ENCODE results near the gene RNF166. TPM values are rescaled to one million over a fixed set of nuclear protein-coding genes. Genes with fewer than 3 reads are reported as not detected.
A peak's percentile ranks its signal among the peaks of the same experiment; 100 is the strongest.

RNF166 gene
- total and polyA plus RNA-seq, 2 of the 13 experiments (the other 11 are each of a cell fraction or from before 2014, with no cell fraction given) = 21.4 to 23.0 TPM

DNA sequence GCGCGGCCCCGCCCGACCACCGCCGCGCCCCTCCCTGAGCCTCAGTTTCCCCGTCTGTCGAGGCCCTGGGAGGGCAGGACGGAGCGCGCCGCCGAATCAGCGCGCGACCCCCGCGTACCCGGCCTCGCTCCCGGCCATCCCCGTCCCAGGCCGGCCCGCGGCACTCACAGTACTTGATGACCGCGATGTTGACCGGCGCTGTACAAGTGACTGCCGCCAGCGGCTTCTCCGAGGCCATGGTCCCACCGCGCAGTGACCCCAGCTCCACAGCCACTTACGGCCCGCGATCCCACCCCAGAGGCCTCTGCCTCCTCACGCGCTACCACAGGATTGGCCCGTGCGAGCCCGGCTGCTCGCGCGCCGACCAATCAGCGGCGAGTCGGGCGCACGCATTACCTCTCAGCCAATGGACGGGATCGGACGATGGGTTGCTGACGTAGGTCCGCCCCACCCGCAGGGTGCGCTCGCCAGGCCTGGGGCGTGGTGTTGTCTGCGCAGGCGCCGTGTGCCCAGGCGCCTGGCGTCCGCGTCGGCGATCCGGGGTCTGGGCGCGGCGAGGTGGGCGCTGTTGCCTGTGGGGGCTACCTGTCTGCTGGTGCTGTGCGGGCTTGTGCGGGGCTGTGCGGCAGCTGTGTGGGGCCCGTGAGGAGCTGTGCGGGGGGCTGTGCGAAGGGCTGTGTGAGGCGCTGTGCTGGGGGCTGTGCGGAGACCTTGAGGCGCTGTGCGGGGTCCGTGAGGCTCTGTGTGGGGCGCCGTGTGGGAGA lies 43.2 kb downstream of the RNF166 start, which contains the start of gene MVD (continued):
- TF ChIP-seq JDP2 (CRISPR knock-in tag; IDR thresholded peaks at IDR 0.05; ENCODE audit: borderline replicate concordance) = no peak
- TF ChIP-seq, protein P1, sequence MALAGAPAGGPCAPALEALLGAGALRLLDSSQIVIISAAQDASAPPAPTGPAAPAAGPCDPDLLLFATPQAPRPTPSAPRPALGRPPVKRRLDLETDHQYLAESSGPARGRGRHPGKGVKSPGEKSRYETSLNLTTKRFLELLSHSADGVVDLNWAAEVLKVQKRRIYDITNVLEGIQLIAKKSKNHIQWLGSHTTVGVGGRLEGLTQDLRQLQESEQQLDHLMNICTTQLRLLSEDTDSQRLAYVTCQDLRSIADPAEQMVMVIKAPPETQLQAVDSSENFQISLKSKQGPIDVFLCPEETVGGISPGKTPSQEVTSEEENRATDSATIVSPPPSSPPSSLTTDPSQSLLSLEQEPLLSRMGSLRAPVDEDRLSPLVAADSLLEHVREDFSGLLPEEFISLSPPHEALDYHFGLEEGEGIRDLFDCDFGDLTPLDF (CRISPR knock-in tag; IDR thresholded peaks at IDR 0.05) = peak; percentile 77
- peak; percentile 68; the same call in 1 of the 2 replicates for TF ChIP-seq KDM4B (CRISPR knock-in tag; IDR thresholded peaks at IDR 0.05)
- no peak for TF ChIP-seq ZKSCAN1 (IDR thresholded peaks at IDR 0.05; ENCODE audit: low read length)
- peak; percentile 81 for TF ChIP-seq ZNF451 (CRISPR knock-in tag; IDR thresholded peaks at IDR 0.05)
- TF ChIP-seq, protein P2, sequence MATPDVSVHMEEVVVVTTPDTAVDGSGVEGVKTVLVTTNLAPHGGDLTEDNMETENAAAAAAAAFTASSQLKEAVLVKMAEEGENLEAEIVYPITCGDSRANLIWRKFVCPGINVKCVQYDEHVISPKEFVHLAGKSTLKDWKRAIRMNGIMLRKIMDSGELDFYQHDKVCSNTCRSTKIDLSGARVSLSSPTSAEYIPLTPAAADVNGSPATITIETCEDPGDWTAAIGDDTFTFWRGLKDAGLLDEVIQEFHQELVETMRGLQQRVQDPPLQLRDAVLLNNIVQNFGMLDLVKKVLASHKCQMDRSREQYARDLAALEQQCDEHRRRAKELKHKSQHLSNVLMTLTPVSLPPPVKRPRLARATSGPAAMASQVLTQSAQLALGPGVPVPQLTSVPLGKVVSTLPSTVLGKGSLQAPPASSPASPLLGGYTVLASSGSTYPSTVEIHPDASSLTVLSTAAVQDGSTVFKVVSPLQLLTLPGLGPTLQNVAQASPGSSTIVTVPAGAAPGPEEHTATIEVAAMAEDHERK (CRISPR knock-in tag; IDR thresholded peaks at IDR 0.05; ENCODE audit: low read depth) = peak; percentile 84
- no peak for TF ChIP-seq SP1 (IDR thresholded peaks at IDR 0.05)
- peak; percentile 99 for TF ChIP-seq SP1 (CRISPR knock-in tag; IDR thresholded peaks at IDR 0.05)
- TF ChIP-seq, protein P3, sequence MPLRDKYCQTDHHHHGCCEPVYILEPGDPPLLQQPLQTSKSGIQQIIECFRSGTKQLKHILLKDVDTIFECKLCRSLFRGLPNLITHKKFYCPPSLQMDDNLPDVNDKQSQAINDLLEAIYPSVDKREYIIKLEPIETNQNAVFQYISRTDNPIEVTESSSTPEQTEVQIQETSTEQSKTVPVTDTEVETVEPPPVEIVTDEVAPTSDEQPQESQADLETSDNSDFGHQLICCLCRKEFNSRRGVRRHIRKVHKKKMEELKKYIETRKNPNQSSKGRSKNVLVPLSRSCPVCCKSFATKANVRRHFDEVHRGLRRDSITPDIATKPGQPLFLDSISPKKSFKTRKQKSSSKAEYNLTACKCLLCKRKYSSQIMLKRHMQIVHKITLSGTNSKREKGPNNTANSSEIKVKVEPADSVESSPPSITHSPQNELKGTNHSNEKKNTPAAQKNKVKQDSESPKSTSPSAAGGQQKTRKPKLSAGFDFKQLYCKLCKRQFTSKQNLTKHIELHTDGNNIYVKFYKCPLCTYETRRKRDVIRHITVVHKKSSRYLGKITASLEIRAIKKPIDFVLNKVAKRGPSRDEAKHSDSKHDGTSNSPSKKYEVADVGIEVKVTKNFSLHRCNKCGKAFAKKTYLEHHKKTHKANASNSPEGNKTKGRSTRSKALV (CRISPR knock-in tag; IDR thresholded peaks at IDR 0.05) = peak; percentile 50; the same call in 1 of the 2 replicates
- TF ChIP-seq, protein P4, sequence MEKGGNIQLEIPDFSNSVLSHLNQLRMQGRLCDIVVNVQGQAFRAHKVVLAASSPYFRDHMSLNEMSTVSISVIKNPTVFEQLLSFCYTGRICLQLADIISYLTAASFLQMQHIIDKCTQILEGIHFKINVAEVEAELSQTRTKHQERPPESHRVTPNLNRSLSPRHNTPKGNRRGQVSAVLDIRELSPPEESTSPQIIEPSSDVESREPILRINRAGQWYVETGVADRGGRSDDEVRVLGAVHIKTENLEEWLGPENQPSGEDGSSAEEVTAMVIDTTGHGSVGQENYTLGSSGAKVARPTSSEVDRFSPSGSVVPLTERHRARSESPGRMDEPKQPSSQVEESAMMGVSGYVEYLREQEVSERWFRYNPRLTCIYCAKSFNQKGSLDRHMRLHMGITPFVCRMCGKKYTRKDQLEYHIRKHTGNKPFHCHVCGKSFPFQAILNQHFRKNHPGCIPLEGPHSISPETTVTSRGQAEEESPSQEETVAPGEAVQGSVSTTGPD (CRISPR knock-in tag; IDR thresholded peaks at IDR 0.05) = no peak
- TF ChIP-seq JUNB (CRISPR knock-in tag; IDR thresholded peaks at IDR 0.05; ENCODE audit: borderline replicate concordance) = no peak
- peak; percentile 90 for TF ChIP-seq RFXANK (CRISPR knock-in tag; IDR thresholded peaks at IDR 0.05)
- TF ChIP-seq, protein P5, sequence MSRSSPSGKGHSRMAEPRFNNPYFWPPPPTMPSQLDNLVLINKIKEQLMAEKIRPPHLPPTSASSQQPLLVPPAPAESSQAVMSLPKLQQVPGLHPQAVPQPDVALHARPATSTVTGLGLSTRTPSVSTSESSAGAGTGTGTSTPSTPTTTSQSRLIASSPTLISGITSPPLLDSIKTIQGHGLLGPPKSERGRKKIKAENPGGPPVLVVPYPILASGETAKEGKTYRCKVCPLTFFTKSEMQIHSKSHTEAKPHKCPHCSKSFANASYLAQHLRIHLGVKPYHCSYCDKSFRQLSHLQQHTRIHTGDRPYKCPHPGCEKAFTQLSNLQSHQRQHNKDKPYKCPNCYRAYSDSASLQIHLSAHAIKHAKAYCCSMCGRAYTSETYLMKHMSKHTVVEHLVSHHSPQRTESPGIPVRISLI (CRISPR knock-in tag; IDR thresholded peaks at IDR 0.05; ENCODE audit: borderline replicate concordance) = peak; percentile 78
- no peak for TF ChIP-seq ONECUT2 (CRISPR knock-in tag; IDR thresholded peaks at IDR 0.05)
- peak; percentile 86 for TF ChIP-seq MYC (CRISPR knock-in tag; IDR thresholded peaks at IDR 0.05; ENCODE audit: borderline replicate concordance)
- peak; percentile 94; the same call in 1 of the 2 replicates for TF ChIP-seq ZFP90 (CRISPR knock-in tag; IDR thresholded peaks at IDR 0.05; ENCODE audit: borderline replicate concordance)
- no peak; the same call in 1 of the 2 replicates for TF ChIP-seq ZNF678 (CRISPR knock-in tag; IDR thresholded peaks at IDR 0.05)
- TF ChIP-seq, protein P6, sequence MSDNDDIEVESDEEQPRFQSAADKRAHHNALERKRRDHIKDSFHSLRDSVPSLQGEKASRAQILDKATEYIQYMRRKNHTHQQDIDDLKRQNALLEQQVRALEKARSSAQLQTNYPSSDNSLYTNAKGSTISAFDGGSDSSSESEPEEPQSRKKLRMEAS (IDR thresholded peaks at IDR 0.05) = peak; percentile 74
- TF ChIP-seq, protein P7, sequence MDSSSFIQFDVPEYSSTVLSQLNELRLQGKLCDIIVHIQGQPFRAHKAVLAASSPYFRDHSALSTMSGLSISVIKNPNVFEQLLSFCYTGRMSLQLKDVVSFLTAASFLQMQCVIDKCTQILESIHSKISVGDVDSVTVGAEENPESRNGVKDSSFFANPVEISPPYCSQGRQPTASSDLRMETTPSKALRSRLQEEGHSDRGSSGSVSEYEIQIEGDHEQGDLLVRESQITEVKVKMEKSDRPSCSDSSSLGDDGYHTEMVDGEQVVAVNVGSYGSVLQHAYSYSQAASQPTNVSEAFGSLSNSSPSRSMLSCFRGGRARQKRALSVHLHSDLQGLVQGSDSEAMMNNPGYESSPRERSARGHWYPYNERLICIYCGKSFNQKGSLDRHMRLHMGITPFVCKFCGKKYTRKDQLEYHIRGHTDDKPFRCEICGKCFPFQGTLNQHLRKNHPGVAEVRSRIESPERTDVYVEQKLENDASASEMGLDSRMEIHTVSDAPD (CRISPR knock-in tag; IDR thresholded peaks at IDR 0.05) = 0 out of 2 replicates have a peak, but pooled peaks have one; percentile 45
- peak; percentile 58; the same call in 1 of the 2 replicates for TF ChIP-seq ZNF670 (CRISPR knock-in tag; IDR thresholded peaks at IDR 0.05; ENCODE audit: borderline replicate concordance)
- peak; percentile 93; the same call in 1 of the 2 replicates for TF ChIP-seq ZNF337 (CRISPR knock-in tag; IDR thresholded peaks at IDR 0.05; ENCODE audit: borderline replicate concordance, low read depth)
